ENCODE measurements around the gene MDN1.

The MDN1 gene

GRCh38 chr6:89690944-89691324 is 128.7 kb downstream of the MDN1 start:
- no peak for DNase-seq

DNA sequence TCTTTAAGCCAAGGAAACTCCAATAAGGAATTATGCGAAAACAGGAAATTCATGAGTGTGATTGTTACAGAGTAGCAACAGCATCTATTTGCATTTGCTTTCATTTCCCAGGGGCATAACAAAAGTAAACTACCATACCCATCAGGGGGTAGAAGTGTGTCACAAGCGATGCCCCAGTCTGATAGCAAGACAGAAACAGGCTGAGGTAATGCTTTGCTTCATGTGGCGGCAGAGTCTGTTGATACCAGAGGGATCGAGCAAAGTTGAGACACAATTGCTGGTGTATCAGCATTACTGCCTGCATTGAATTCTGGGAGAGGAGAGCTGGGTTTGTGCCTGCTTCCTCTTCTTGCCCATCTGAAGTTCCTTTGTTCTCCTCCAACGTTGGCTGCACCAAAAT is 129.9 kb downstream of the MDN1 start:
- no peak for DNase-seq

DNA sequence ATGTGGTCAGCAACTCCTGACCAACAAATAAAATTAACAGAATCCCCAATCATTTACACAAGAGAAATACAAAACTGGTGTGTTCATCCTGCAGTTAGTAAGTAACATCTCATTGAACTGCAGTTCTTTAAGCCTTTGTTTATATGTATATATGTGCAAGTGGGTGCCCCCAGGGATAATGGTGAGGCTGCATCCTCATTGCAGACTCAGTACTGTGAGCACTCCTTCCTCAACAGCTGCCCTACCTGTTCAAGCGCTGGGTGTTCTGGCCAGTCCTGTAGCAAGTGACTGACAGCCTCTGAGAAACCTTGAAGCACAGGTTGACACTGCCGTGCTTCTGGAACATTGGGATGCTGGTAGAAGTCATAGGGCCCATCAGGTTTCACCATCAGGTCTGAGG is 131.3 kb downstream of the MDN1 start:
- DNase-seq: no peak

DNA sequence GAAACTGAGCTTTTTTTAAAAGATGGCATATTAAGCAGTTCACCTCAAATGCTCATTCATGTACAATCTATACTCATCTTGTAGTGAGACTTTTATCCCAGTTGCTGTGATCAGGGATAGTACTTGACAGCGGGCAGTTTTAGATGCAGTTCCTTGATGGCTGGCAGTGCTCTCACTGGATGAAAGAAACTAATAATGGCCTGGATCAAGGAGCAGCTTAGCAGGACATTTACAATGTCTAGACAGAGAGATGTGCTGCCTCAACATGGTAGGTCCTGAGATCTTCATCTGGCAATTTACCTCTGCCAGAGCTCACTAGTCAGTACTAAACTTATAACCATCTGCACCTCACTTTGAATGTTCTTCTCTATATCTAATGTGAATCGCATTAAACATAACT is 134.3 kb downstream of the MDN1 start:
- DNase-seq: no peak

GRCh38 chr6:89682991-89683390 is 136.6 kb downstream of the MDN1 start:
- DNase-seq: no peak

GRCh38 chr6:89681983-89682564 is 137.5 kb downstream of the MDN1 start:
- no peak for DNase-seq

GRCh38 chr6:89680551-89680950 is 139.0 kb downstream of the MDN1 start:
- no peak for DNase-seq

DNA sequence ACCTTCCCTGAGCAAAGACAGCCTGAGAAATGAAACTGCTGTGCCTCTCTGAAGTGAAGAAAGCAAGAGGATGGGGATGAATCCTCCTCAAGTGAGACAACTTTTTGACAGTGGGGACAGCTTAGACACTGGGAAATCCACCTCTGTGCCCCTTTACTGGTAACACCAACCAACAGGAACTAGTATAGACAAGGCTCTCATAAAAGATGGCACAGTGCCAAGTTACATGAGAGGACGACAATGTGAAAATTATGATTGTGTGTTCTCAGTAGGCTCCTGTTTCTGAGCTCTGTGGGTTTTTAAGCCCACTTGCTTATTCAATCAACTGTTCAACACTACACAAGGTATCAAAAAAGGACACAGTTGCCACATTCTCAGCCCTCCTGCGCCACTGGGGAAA is 139.4 kb downstream of the MDN1 start:
- no peak for DNase-seq

DNA sequence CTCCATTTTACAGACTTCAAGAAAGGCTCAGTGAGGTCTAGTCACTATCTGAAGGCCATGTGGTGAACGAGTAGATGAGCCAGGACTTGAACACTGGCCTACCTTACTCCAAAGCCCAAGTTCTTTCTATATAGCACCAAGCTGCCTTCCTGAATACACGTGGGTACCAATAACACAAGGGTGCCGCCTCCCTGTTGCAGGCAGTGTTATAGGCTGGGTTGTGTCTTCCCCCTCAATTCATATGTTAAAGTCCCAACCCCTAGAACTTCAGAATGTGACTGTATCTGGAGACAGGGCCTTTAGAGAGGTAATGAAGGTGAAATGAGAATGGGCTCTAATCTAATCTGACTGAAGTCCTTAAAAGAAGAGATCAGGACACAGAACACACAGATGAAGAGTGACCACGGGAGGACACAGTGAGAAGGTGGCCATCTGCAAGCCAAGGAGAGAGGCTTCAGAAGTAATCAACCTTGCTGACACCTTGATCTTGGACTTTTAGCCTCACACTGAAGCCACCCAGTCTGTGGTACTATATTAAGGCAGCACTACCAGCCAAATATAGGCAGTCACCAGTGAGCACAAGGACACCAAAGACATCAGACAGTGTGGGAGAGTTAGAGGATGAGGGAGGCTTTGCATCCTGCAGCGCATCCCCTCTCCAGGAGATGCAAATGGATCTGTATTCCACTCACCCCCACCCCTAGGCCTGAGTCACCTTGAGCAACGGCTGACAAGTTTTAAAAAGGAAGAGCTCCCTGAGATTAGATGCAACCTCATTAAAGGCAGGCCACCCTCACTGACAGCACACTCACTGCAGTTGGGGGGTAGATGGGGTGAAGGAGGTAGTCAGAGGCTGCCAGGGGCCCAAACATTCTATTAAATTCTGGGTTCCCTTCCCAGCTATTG is 140.1 kb downstream of the MDN1 start:
- no peak for DNase-seq

GRCh38 chr6:89678531-89678930 is 141.1 kb downstream of the MDN1 start:
- no peak for DNase-seq

DNA sequence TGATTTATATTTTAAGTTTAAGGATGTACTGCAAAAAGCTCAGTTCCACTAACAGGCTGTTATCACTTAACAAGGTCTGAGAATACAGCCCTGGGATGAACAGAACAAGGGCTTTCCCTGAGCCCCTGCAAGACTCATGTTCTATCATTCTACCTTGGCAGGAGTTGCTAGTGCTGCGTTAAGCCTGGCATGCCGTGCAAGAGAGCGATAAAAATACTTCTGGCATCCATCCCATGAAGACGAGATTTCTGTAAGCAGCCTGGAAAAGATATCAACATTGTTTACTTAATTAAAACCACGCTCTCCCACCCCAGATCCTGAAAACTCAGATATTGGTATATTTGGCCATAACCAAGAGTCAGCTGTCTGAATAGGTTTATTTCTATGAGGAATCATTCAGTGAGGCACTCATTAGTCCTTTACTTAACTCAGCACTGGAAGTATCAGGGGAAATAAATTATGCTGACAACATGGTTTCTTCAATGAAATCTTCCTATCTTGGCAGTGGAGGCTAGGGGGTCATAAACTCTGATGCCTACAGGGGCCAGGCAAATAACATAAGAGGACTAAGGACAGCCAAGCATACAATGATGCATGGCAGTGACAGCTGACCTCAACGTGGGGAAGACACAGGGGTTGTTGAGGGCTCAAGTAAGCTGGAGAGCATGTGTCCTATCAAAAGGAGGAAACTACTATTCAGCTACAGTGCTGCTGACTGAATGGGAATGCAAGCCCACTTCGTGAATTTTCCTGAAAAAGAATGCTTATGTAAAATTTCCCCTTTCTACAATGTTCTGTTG is 143.4 kb downstream of the MDN1 start:
- no peak for DNase-seq

DNA sequence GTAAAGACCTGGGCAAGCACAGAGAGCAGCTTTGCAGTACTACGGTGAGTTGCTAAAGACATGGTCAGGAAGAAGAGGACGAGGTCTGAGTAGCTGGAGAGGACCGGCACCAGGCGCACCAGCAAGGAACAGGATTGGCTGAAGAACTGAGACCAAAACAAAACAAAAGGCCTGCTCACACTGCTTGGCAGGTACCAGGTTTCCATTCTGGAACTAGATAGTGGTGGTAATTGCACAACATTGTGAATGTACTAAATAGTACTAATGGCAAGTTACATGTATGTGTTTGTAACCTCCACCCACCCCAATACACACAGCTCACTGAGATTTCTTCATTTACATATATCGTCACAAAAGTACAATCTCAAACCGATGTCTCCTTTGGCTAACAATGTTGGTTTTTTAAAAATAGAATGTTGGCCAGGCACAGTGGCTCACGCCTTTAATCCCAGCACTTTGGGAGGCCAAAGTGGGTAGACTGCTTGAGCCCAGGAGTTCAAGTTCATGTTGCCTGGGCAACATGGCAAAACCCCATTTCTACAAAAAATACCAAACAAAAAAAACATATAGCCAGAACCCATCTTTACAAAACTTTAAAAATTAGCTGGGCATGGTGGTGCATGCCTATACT is 148.5 kb downstream of the MDN1 start:
- DNase-seq: no peak

DNA sequence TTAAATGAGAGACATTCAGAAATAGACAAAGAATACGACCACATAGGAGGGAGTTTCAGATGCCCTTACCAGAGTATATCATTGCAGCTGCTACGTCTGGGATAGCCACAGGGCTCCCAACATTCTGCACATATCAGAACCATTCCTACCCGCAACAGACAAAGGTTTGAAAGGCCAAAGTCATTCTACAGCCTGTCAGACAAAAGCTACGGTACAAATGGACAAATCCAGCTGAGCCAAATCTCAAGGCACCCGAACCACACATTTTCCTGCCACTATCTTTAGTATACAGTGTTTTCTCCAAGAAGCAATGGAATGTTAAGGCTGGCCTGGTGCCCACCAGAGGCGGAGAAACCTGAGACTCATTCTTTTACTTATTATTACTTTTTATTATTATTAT is 150.6 kb downstream of the MDN1 start:
- DNase-seq: no peak

- no peak for DNase-seq
These were observed 151.6 kb downstream of the MDN1 start for GRCh38 chr6:89667872-89668556.

DNA sequence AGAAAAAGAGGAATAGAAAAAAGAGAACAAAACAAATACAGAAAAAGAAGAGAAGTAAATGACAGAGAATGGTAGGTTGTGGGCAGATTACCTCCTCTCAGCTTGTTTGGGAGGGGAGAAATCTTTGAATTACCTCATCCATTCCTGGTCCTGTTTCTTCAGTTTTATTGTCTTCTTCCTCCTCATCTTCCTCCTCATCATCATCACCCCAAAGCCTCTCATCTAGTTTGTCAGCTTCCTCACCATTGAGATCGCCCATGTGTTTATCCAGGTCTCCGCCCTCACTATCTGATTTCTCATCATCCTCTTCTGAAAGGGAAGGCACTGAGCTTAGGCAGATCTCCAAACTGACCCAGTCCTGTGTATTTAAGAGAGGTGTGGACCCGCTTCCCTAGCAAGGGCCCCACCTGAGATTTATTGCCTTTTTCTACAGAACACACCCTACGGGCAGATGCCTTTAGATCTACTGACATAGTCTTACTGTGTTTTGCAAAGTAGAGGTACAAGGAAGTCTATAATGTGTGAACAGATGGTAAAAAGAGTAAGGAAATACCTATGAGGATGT is 156.9 kb downstream of the MDN1 start:
- no peak for DNase-seq

GRCh38 chr6:89661559-89661958 is 158.0 kb downstream of the MDN1 start:
- no peak for DNase-seq

GRCh38 chr6:89660981-89661380 is 158.6 kb downstream of the MDN1 start:
- no peak for DNase-seq

DNA sequence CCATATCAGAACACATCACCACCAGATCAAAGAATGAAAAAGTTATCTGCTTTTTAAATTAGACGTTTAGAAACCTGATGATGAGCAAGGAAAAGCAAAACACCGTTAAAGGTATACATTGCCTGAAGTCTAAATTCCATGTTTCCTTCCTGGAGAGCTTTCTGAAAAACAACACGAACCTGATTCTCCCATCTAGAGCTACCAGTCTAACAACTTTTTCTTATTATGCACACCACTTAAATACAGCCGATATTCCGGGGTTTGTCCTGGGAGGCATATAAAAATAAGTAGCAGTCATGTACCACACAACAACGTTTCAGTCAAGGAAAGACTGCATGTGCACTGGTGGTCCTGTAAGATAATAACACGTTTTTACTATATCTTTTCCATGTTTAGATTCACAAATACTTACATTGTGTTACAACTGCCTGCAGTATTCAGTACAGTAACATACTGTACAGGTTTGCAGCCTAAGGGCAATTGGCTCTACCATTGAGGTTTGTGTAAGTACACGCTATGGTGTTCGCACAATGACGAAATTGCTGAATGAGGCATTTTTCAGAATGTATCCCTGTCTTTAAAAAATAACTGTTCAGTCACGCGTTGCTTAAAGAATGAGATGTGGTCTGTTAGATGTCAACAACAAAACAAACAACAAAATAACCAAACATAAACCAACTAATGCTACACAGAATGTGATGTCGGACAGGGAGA is 162.0 kb downstream of the MDN1 start:
- no peak for DNase-seq

DNA sequence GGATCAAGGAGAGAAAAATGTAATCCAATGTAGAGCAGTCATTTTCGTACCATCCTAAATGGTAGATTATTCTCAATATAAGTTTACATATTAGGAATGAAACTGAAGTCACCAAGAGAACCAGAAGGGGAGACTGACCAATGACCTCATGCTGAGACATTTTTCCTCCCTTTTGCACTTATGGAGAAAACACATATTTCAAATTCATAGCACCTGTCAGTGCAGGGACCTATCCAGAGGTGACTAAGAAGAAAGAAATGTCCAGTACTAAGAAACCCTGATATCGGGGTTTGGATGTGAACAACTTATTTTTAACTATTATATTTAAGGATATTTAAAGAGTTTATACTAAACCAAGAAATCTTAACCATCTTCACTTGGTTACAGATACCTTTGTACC is 164.5 kb downstream of the MDN1 start:
- no peak for DNase-seq

GRCh38 chr6:89650579-89650978 is 169.0 kb downstream of the MDN1 start:
- DNase-seq: no peak

DNA sequence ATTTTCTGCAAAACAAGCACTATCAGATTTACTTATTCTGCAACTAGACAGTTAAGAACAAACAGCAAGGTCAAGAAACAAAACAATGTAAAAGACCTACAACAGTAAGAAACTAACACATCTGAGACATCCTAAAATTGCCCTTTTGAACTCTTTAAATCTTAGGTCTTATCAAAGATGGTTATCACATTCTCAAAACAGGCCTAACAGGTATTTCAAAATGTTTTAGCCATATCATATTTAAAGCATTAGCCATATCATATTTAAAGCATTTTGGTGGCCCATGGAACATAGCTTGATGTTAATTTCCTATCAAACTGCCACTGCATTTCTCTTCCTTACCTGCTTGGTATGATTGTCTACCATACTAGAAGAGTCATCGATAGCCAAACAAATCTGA is 169.9 kb downstream of the MDN1 start:
- no peak for DNase-seq

DNA sequence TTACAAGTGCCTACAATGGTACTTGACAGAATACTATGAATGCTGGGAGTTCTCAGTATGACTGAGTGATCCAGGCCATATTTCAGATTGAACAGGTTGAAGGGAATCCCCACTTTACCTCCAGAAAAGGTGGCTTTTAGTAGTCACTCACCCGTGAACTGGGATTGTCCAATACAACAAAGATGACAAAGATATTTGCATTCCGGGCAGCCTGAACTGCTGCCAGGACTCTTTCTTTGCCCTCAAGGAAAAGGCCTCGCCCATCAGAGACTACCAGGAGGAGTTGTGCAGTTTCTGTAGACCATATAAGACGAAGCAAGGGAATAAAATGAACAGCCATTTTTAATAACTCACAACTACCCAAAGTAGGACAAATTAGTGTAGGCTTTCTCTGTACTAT is 174.7 kb downstream of the MDN1 start:
- DNase-seq: no peak
